ENCODE data around the gene EIF3CL. TPM values are rescaled to one million over a fixed set of nuclear protein-coding genes. Genes with fewer than 3 reads are reported as not detected.
"Not testable (repeated sequence)": the region's sequence is repeated elsewhere in the genome, so short reads cannot be mapped to it uniquely, and the experiment has no call there.

The EIF3CL gene
- 118 and 148 TPM in 2 replicates for total RNA-seq (2014; rRNA removed; shearing (Covaris generic); ENCODE audit: low replicate concordance)

DNA sequence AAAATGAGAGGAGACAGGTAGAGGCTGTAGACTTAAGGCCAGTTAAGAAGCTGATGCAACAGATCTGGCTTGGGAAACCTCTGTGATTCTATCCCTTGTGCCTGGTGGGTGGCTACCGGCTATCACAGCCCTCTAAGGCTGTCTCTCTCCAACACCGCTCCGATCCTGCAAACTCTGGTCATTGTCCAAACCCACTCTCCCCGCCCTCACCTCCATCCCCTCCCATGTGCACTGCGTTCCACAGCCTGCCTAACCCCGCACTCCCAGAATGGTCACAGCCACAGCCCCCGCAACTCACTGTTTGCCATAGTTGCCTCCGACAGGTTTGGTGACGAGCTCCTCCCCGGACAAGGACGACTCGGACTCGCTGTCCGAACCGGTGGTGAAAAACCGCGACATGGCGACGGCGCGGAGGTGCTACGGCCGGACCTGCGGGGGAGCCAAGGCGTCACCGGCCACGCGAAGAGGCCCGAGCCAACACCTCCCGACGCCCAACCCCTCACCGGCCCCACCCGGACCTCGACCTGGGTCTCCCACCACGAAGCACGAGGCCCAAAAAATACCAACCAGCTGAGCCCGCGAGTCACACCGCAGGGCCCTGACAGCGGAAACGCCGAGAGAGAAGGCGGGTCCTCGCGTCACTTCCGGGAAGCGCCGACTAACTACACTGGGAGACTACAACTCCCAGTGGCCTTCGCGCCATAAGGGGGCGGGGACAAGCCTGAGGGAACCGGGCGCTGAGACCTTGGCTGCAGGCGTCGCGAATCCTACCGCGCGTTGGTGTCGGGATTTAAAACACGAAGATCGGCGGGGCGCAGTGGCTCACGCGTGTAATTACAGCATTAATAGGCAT lies at the start of gene EIF3CL:
Gene EIF3CL, minus strand, starts transcription at position 622 of the 853 bp plus-strand sequence. Its CDS starts 223 bp downstream, at position 399.
- not testable (repeated sequence) for H3K27ac ChIP-seq (ENCODE audit: low read length); H3K4me1 ChIP-seq (ENCODE audit: low read length); H4K20me1 ChIP-seq (ENCODE audit: insufficient read depth, low read depth, low read length); H3K9me3 ChIP-seq (ENCODE audit: low read length); H3K9me2 ChIP-seq (replicated peaks; ENCODE audit: insufficient read depth, low read length); H2AFZ ChIP-seq (ENCODE audit: low read length); H3K36me3 ChIP-seq (ENCODE audit: insufficient read depth, low read length); H3K79me2 ChIP-seq (ENCODE audit: low read length); H3K27me3 ChIP-seq (ENCODE audit: low read length); DNase-seq
- peak within 1 kb of the TSS; percentile 59; the same call in 1 of the 2 replicates for H3K9ac ChIP-seq (ENCODE audit: low read length)
- peak within 1 kb of the TSS; percentile 56 for H3K4me2 ChIP-seq (ENCODE audit: low read depth, low read length, poor library complexity, severe bottlenecking)
- peak within 1 kb of the TSS; percentile 59; the same call in 1 of the 2 replicates for H3K4me3 ChIP-seq (ENCODE audit: low read length)

- not testable (repeated sequence) for H3K79me2 ChIP-seq (ENCODE audit: low read length); H4K20me1 ChIP-seq (ENCODE audit: insufficient read depth, low read depth, low read length); H3K9me2 ChIP-seq (replicated peaks; ENCODE audit: insufficient read depth, low read length); H3K36me3 ChIP-seq (ENCODE audit: insufficient read depth, low read length); H2AFZ ChIP-seq (ENCODE audit: low read length); H3K9me3 ChIP-seq (ENCODE audit: low read length); H3K4me3 ChIP-seq (ENCODE audit: low read length); H3K27me3 ChIP-seq (ENCODE audit: low read length); H3K4me2 ChIP-seq (ENCODE audit: low read depth, low read length, poor library complexity, severe bottlenecking); H3K4me1 ChIP-seq (ENCODE audit: low read length); DNase-seq; H3K9ac ChIP-seq (ENCODE audit: low read length); H3K27ac ChIP-seq (ENCODE audit: low read length)
These were observed 43.4 kb upstream of the EIF3CL start for GRCh38 chr16:28447081-28447480.

DNA sequence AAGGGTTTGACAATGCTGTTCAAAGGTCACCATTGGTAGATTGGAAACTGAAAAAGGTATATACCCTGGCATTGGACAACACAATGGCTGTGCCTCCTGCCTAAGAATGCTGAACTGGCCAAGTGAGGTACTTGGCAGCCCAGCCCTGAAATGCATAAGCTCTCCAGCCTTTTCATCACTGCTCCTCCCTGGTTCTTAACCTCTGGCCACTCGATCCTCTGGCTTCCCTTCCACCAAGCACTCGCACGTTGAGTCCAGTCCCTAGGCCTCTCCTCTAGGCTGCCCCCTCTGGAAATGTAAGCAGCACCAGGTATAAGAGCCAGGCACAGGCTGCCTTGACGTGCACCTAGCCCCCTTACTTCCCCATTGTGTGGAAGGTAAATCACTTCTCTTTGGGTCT lies 42.7 kb upstream of the EIF3CL start:
- not testable (repeated sequence) for H2AFZ ChIP-seq (ENCODE audit: low read length); H4K20me1 ChIP-seq (ENCODE audit: insufficient read depth, low read depth, low read length); H3K27ac ChIP-seq (ENCODE audit: low read length); H3K79me2 ChIP-seq (ENCODE audit: low read length); H3K9me3 ChIP-seq (ENCODE audit: low read length); H3K4me3 ChIP-seq (ENCODE audit: low read length); H3K27me3 ChIP-seq (ENCODE audit: low read length); DNase-seq; H3K9ac ChIP-seq (ENCODE audit: low read length); H3K36me3 ChIP-seq (ENCODE audit: insufficient read depth, low read length); H3K9me2 ChIP-seq (replicated peaks; ENCODE audit: insufficient read depth, low read length); H3K4me1 ChIP-seq (ENCODE audit: low read length); H3K4me2 ChIP-seq (ENCODE audit: low read depth, low read length, poor library complexity, severe bottlenecking)

DNA sequence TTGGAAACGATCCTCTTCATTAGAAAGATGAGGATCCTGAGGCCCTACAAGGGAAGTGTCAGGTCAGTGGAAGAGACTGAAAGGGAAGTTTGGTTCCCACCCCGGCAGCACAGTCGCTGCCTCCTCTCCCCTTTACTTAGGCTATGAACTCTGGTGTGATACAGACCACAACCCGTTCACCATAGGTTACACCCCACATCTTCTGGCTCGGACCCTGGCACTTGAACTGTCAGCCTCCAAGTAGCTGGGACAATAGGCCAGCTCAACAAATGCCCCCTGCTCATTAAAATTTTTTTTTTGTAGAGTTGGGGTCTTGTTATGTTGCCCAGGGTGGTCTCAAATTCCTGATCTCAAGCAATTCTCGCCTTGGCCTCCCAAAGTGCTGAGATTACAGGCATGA lies 40.3 kb upstream of the EIF3CL start:
- H3K79me2 ChIP-seq (ENCODE audit: low read length); DNase-seq; H2AFZ ChIP-seq (ENCODE audit: low read length); H3K9me3 ChIP-seq (ENCODE audit: low read length); H3K4me3 ChIP-seq (ENCODE audit: low read length); H3K4me1 ChIP-seq (ENCODE audit: low read length); H3K27ac ChIP-seq (ENCODE audit: low read length); H3K36me3 ChIP-seq (ENCODE audit: insufficient read depth, low read length); H3K9me2 ChIP-seq (replicated peaks; ENCODE audit: insufficient read depth, low read length); H4K20me1 ChIP-seq (ENCODE audit: insufficient read depth, low read depth, low read length); H3K27me3 ChIP-seq (ENCODE audit: low read length); H3K4me2 ChIP-seq (ENCODE audit: low read depth, low read length, poor library complexity, severe bottlenecking); H3K9ac ChIP-seq (ENCODE audit: low read length): not testable (repeated sequence)

- not testable (repeated sequence) for H3K9me3 ChIP-seq (ENCODE audit: low read length); H3K4me2 ChIP-seq (ENCODE audit: low read depth, low read length, poor library complexity, severe bottlenecking); H3K4me3 ChIP-seq (ENCODE audit: low read length); H3K36me3 ChIP-seq (ENCODE audit: insufficient read depth, low read length); H3K27me3 ChIP-seq (ENCODE audit: low read length); H4K20me1 ChIP-seq (ENCODE audit: insufficient read depth, low read depth, low read length); H2AFZ ChIP-seq (ENCODE audit: low read length); H3K4me1 ChIP-seq (ENCODE audit: low read length); H3K27ac ChIP-seq (ENCODE audit: low read length); H3K9me2 ChIP-seq (replicated peaks; ENCODE audit: insufficient read depth, low read length); DNase-seq; H3K9ac ChIP-seq (ENCODE audit: low read length); H3K79me2 ChIP-seq (ENCODE audit: low read length)
These were observed 35.3 kb upstream of the EIF3CL start for GRCh38 chr16:28438899-28439298.

- H4K20me1 ChIP-seq (ENCODE audit: insufficient read depth, low read depth, low read length); H3K79me2 ChIP-seq (ENCODE audit: low read length); H3K4me2 ChIP-seq (ENCODE audit: low read depth, low read length, poor library complexity, severe bottlenecking); H3K27ac ChIP-seq (ENCODE audit: low read length); H2AFZ ChIP-seq (ENCODE audit: low read length); H3K9ac ChIP-seq (ENCODE audit: low read length); DNase-seq; H3K27me3 ChIP-seq (ENCODE audit: low read length); H3K9me3 ChIP-seq (ENCODE audit: low read length); H3K4me1 ChIP-seq (ENCODE audit: low read length); H3K36me3 ChIP-seq (ENCODE audit: insufficient read depth, low read length); H3K4me3 ChIP-seq (ENCODE audit: low read length); H3K9me2 ChIP-seq (replicated peaks; ENCODE audit: insufficient read depth, low read length): not testable (repeated sequence)
These were observed 31.7 kb upstream of the EIF3CL start for GRCh38 chr16:28435340-28435739.

DNA sequence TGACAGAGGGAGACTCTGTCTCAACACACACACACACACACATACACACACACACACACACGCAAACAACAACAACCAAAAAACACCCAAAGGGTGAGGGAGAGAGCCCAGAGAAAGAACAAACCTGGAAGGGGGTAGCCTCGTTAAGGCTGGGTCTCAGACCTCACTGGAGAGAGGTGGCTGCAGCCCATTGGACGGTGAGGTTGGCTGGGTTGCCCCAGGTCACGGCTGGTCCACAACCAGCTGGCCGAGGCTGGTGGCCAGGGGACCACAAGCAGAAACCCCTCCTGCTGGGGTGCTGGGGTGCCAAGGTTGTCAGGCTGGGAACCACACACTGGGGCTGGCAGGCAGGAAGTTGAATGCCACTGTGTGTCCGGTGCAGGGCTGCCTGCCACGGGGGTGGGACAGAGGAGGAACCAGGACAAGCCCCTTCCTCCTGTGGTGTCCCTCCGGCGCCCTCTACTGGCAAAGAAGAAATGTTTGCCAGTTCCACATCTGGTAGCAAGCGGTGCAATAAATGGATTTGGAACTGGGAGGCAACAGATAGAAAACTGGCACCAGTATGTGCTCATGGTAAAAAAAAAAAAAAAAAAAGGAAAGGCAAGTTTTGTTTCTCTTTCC lies 22.5 kb upstream of the EIF3CL start:
- H3K9ac ChIP-seq (ENCODE audit: low read length); H3K4me1 ChIP-seq (ENCODE audit: low read length); H3K9me2 ChIP-seq (replicated peaks; ENCODE audit: insufficient read depth, low read length); H3K9me3 ChIP-seq (ENCODE audit: low read length); DNase-seq; H3K27me3 ChIP-seq (ENCODE audit: low read length); H3K79me2 ChIP-seq (ENCODE audit: low read length); H4K20me1 ChIP-seq (ENCODE audit: insufficient read depth, low read depth, low read length); H2AFZ ChIP-seq (ENCODE audit: low read length); H3K4me2 ChIP-seq (ENCODE audit: low read depth, low read length, poor library complexity, severe bottlenecking); H3K4me3 ChIP-seq (ENCODE audit: low read length); H3K27ac ChIP-seq (ENCODE audit: low read length); H3K36me3 ChIP-seq (ENCODE audit: insufficient read depth, low read length): not testable (repeated sequence)

- H3K9me3 ChIP-seq (ENCODE audit: low read length); H4K20me1 ChIP-seq (ENCODE audit: insufficient read depth, low read depth, low read length); H3K4me3 ChIP-seq (ENCODE audit: low read length); H3K4me1 ChIP-seq (ENCODE audit: low read length); H3K9ac ChIP-seq (ENCODE audit: low read length); H3K36me3 ChIP-seq (ENCODE audit: insufficient read depth, low read length); H3K27ac ChIP-seq (ENCODE audit: low read length); H3K79me2 ChIP-seq (ENCODE audit: low read length); DNase-seq; H3K27me3 ChIP-seq (ENCODE audit: low read length); H2AFZ ChIP-seq (ENCODE audit: low read length); H3K4me2 ChIP-seq (ENCODE audit: low read depth, low read length, poor library complexity, severe bottlenecking); H3K9me2 ChIP-seq (replicated peaks; ENCODE audit: insufficient read depth, low read length): not testable (repeated sequence)
These were observed 17.6 kb upstream of the EIF3CL start for GRCh38 chr16:28421071-28421750.

All from Karpas-422 (cell line).